ENCODE results near the gene RPE65. TPM values are rescaled to one million over a fixed set of nuclear protein-coding genes. Genes with fewer than 3 reads are reported as not detected.

RPE65 gene
- total RNA-seq, 4 donors from 2014 or later = not detected

GRCh38 chr1:68464891-68465290 is 15.1 kb upstream of the RPE65 start:
- DNase-seq (ENCODE audit: low spot score in 2 of 2) = no peak
- 47 to 54% methylated on average over 6 of the region's 6 CpGs for WGBS, 2 donors
- peaks cover 0 to 17% (median 3%) of the 10 kb centered on the region in 4 donors for H3K9me3 ChIP-seq
- no peaks in the 10 kb centered on the region for H3K36me3 ChIP-seq
- TF ChIP-seq, protein P1, sequence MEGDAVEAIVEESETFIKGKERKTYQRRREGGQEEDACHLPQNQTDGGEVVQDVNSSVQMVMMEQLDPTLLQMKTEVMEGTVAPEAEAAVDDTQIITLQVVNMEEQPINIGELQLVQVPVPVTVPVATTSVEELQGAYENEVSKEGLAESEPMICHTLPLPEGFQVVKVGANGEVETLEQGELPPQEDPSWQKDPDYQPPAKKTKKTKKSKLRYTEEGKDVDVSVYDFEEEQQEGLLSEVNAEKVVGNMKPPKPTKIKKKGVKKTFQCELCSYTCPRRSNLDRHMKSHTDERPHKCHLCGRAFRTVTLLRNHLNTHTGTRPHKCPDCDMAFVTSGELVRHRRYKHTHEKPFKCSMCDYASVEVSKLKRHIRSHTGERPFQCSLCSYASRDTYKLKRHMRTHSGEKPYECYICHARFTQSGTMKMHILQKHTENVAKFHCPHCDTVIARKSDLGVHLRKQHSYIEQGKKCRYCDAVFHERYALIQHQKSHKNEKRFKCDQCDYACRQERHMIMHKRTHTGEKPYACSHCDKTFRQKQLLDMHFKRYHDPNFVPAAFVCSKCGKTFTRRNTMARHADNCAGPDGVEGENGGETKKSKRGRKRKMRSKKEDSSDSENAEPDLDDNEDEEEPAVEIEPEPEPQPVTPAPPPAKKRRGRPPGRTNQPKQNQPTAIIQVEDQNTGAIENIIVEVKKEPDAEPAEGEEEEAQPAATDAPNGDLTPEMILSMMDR (IDR thresholded peaks at IDR 0.05) = no peak
- TF ChIP-seq POLR2A (IDR thresholded peaks at IDR 0.05) (no peak), EP300 (IDR thresholded peaks at IDR 0.05) (no peak)
- no peaks in the 10 kb centered on the region for H3K27me3 ChIP-seq
- H3K27ac ChIP-seq = no peak overlapping the region
- no peak overlapping the region for H3K4me3 ChIP-seq
- H3K4me1 ChIP-seq = no peaks in the 10 kb centered on the region

DNA sequence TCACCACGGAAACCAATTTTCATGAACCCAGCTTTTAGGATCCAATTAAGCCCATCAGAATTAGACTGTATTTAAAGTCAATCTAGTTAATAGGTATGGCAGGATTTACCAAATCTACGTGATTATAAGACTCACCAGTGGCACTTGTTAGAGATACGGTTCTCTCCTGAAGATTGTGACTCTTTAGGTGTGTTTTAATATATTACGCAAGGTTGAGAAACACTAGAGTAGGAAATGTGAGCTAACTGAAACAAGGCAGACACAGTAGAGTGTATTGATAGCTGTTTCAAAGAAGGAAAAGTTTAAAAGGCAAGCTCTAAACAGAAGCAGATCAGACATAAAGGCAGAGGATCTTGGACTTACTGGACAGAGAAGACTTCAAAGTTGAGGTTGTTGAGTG is 11.2 kb upstream of the RPE65 start:
- DNase-seq (ENCODE audit: low spot score in 2 of 2) = no peak
- H3K4me1 ChIP-seq = no peaks in the 10 kb centered on the region
- TF ChIP-seq, protein P1 (IDR thresholded peaks at IDR 0.05) = no peak
- TF ChIP-seq POLR2A (IDR thresholded peaks at IDR 0.05) (no peak), EP300 (IDR thresholded peaks at IDR 0.05) (no peak)
- H3K36me3 ChIP-seq = no peaks in the 10 kb centered on the region
- no peaks in the 10 kb centered on the region for H3K27me3 ChIP-seq
- H3K9me3 ChIP-seq = peaks cover 0 to 17% (median 3%) of the 10 kb centered on the region in 4 donors
- H3K27ac ChIP-seq = no peak overlapping the region
- WGBS, 2 donors = 95 to 96% methylated on average over 4 of the region's 4 CpGs
- no peak overlapping the region for H3K4me3 ChIP-seq

- H3K4me3 ChIP-seq = no peak overlapping the region
- no peaks in the 10 kb centered on the region for H3K4me1 ChIP-seq
- no peaks in the 10 kb centered on the region for H3K27me3 ChIP-seq
- no peak for DNase-seq (ENCODE audit: low spot score in 2 of 2)
- H3K36me3 ChIP-seq = no peaks in the 10 kb centered on the region
- 80 to 86% methylated on average over 1 of the region's 1 CpG for WGBS, 2 donors
- no peak overlapping the region for H3K27ac ChIP-seq
- TF ChIP-seq EP300 (IDR thresholded peaks at IDR 0.05) (no peak), POLR2A (IDR thresholded peaks at IDR 0.05) (no peak)
- TF ChIP-seq, protein P1 (IDR thresholded peaks at IDR 0.05) = no peak
- H3K9me3 ChIP-seq = peaks cover 0 to 17% (median 3%) of the 10 kb centered on the region in 4 donors
Observed at GRCh38 chr1:68459796-68460195, 10.0 kb upstream of the RPE65 start.

DNA sequence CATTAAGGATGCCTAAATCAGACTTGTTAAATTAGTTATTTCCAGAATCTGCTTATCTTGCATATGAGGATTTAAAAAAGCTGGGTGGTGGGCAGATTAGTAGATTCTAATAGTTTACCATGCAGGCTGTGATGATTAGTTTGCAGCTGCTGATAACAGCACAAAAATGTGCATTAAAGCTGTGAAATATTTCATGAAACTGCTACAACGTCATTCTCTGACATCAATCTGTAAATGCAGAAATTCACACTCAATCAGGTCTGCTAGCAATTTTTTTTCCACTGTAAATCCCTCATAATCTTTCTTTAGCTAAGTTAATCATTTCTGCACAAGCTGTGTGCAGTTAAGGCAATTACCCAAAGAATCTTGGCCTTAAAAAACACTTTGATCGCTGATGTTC is 9.3 kb upstream of the RPE65 start:
- Histone ChIP-seq H3K27me3 (no peaks in the 10 kb centered on the region), H3K27ac (no peak overlapping the region), H3K9me3 (peaks cover 0 to 13% (median 3%) of the 10 kb centered on the region in 4 donors), H3K36me3 (no peaks in the 10 kb centered on the region), H3K4me1 (no peaks in the 10 kb centered on the region), H3K4me3 (no peak overlapping the region)
- WGBS, 2 donors = 66 to 70% methylated on average over 2 of the region's 2 CpGs
- DNase-seq (ENCODE audit: low spot score in 2 of 2) = no peak
- no peak for TF ChIP-seq EP300 (IDR thresholded peaks at IDR 0.05)
- TF ChIP-seq, protein P1 (IDR thresholded peaks at IDR 0.05) = no peak
- no peak for TF ChIP-seq POLR2A (IDR thresholded peaks at IDR 0.05)

- Histone ChIP-seq H3K27ac (no peak overlapping the region), H3K36me3 (no peaks in the 10 kb centered on the region), H3K9me3 (no peaks in the 10 kb centered on the region), H3K4me3 (no peak overlapping the region), H3K27me3 (no peaks in the 10 kb centered on the region), H3K4me1 (no peaks in the 10 kb centered on the region)
- 88 to 100% methylated on average over 1 of the region's 1 CpG for WGBS, 2 donors
- TF ChIP-seq EP300 (IDR thresholded peaks at IDR 0.05) (no peak), POLR2A (IDR thresholded peaks at IDR 0.05) (no peak)
- TF ChIP-seq, protein P1 (IDR thresholded peaks at IDR 0.05) = no peak
- no peak for DNase-seq (ENCODE audit: low spot score in 2 of 2)
Observed at GRCh38 chr1:68456202-68456601, 6.4 kb upstream of the RPE65 start.

Measured in tibial nerve (tissue), 4 donors.